HEK293T (cell line): Measurements from ENCODE around the gene NDP.

Experiments used
- ELF4 ChIP-seq: fragments of 450-650 bp; IDR thresholded peaks from 2 replicates; pipeline ENCODE4 v1.6.1; 2017; ENCODE audit warnings: antibody characterized with exemption
- LEF1 ChIP-seq: fragments of 450-650 bp; IDR thresholded peaks from 2 replicates; pipeline ENCODE4 v1.6.1; 2017; ENCODE audit warnings: mild to moderate bottlenecking, borderline replicate concordance
- TARDBP ChIP-seq: fragments of 450-650 bp; IDR thresholded peaks from 2 replicates; pipeline ENCODE4 v1.6.1; 2016

- TF ChIP-seq LEF1, result no peak
- TF ChIP-seq ELF4, result no peak
- no peak for TF ChIP-seq TARDBP
These were observed 12.3 kb upstream of the NDP start for GRCh38 chrX:43985511-43985910.
